ENCODE results near the gene NRXN3.

Gene NRXN3

GRCh38 chr14:79137836-79138235, 967.7 kb downstream of the NRXN3 start (continued):
- TF ChIP-seq, protein P1, sequence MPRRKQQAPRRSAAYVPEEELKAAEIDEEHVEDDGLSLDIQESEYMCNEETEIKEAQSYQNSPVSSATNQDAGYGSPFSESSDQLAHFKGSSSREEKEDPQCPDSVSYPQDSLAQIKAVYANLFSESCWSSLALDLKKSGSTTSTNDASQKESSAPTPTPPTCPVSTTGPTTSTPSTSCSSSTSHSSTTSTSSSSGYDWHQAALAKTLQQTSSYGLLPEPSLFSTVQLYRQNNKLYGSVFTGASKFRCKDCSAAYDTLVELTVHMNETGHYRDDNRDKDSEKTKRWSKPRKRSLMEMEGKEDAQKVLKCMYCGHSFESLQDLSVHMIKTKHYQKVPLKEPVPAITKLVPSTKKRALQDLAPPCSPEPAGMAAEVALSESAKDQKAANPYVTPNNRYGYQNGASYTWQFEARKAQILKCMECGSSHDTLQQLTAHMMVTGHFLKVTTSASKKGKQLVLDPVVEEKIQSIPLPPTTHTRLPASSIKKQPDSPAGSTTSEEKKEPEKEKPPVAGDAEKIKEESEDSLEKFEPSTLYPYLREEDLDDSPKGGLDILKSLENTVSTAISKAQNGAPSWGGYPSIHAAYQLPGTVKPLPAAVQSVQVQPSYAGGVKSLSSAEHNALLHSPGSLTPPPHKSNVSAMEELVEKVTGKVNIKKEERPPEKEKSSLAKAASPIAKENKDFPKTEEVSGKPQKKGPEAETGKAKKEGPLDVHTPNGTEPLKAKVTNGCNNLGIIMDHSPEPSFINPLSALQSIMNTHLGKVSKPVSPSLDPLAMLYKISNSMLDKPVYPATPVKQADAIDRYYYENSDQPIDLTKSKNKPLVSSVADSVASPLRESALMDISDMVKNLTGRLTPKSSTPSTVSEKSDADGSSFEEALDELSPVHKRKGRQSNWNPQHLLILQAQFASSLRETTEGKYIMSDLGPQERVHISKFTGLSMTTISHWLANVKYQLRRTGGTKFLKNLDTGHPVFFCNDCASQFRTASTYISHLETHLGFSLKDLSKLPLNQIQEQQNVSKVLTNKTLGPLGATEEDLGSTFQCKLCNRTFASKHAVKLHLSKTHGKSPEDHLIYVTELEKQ (tag by site-specific recombination; IDR thresholded peaks at IDR 0.05; ENCODE audit: borderline replicate concordance) = no peak
- TF ChIP-seq FEZF1 (tag by site-specific recombination; IDR thresholded peaks at IDR 0.05) = no peak
- TF ChIP-seq ZNF600 (tag by site-specific recombination; IDR thresholded peaks at IDR 0.05) = no peak
- no peak for TF ChIP-seq ZFHX2 (tag by site-specific recombination; conservative IDR thresholded peaks at IDR 0.05)

DNA sequence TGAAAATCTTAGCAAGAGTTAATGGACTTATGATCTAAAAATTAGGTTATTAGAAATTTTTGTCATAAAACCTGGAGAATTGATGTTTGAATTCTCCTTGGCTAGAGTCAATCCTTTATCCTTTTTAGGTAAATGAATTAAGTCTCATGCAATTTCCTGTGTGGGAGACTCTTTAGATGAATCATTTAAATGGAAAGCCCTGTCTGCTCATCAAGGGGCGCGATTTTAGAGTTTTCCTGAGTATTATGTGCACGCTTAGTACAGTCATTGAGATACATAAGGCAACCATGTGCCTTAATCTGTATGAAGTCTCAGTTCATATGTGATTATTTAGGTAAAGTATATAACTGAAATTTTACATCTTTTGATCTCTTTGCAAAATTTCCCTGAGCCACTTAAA, 974.7 kb downstream of the NRXN3 start:
- TF ChIP-seq ZNF146 (tag by site-specific recombination; IDR thresholded peaks at IDR 0.05) (no peak), ZNF114 (tag by site-specific recombination; IDR thresholded peaks at IDR 0.05) (no peak), KLF7 (tag by site-specific recombination; IDR thresholded peaks at IDR 0.05; ENCODE audit: borderline replicate concordance) (no peak), ZNF791 (tag by site-specific recombination; IDR thresholded peaks at IDR 0.05) (no peak), ZNF624 (tag by site-specific recombination; IDR thresholded peaks at IDR 0.05) (no peak), ZNF350 (tag by site-specific recombination; IDR thresholded peaks at IDR 0.05) (no peak), ZSCAN23 (tag by site-specific recombination; IDR thresholded peaks at IDR 0.05) (no peak), ZNF211 (tag by site-specific recombination; IDR thresholded peaks at IDR 0.05; ENCODE audit: low read depth) (no peak), SCRT1 (tag by site-specific recombination; IDR thresholded peaks at IDR 0.05; ENCODE audit: borderline replicate concordance) (no peak), SALL2 (tag by site-specific recombination; IDR thresholded peaks at IDR 0.05; ENCODE audit: borderline replicate concordance) (no peak), ZBTB48 (tag by site-specific recombination; IDR thresholded peaks at IDR 0.05) (no peak), ZNF266 (tag by site-specific recombination; IDR thresholded peaks at IDR 0.05; ENCODE audit: low read depth) (no peak)
- TF ChIP-seq, protein P2, sequence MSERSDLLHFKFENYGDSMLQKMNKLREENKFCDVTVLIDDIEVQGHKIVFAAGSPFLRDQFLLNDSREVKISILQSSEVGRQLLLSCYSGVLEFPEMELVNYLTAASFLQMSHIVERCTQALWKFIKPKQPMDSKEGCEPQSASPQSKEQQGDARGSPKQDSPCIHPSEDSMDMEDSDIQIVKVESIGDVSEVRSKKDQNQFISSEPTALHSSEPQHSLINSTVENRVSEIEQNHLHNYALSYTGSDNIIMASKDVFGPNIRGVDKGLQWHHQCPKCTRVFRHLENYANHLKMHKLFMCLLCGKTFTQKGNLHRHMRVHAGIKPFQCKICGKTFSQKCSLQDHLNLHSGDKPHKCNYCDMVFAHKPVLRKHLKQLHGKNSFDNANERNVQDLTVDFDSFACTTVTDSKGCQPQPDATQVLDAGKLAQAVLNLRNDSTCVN (tag by site-specific recombination; optimal IDR thresholded peaks at IDR 0.05) = no peak
- TF ChIP-seq, protein P3, sequence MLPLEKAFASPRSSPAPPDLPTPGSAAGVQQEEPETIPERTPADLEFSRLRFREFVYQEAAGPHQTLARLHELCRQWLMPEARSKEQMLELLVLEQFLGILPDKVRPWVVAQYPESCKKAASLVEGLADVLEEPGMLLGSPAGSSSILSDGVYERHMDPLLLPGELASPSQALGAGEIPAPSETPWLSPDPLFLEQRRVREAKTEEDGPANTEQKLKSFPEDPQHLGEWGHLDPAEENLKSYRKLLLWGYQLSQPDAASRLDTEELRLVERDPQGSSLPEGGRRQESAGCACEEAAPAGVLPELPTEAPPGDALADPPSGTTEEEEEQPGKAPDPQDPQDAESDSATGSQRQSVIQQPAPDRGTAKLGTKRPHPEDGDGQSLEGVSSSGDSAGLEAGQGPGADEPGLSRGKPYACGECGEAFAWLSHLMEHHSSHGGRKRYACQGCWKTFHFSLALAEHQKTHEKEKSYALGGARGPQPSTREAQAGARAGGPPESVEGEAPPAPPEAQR (tag by site-specific recombination; IDR thresholded peaks at IDR 0.05) = no peak
- TF ChIP-seq, protein P4, sequence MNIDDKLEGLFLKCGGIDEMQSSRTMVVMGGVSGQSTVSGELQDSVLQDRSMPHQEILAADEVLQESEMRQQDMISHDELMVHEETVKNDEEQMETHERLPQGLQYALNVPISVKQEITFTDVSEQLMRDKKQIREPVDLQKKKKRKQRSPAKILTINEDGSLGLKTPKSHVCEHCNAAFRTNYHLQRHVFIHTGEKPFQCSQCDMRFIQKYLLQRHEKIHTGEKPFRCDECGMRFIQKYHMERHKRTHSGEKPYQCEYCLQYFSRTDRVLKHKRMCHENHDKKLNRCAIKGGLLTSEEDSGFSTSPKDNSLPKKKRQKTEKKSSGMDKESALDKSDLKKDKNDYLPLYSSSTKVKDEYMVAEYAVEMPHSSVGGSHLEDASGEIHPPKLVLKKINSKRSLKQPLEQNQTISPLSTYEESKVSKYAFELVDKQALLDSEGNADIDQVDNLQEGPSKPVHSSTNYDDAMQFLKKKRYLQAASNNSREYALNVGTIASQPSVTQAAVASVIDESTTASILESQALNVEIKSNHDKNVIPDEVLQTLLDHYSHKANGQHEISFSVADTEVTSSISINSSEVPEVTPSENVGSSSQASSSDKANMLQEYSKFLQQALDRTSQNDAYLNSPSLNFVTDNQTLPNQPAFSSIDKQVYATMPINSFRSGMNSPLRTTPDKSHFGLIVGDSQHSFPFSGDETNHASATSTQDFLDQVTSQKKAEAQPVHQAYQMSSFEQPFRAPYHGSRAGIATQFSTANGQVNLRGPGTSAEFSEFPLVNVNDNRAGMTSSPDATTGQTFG (tag by site-specific recombination; IDR thresholded peaks at IDR 0.05; ENCODE audit: borderline replicate concordance) = no peak
- Histone ChIP-seq H3K4me1 (ENCODE audit: control insufficient read depth, insufficient read depth, low read length) (no peaks in the 10 kb centered on the region), H3K4me3 (ENCODE audit: low read depth, low read length) (no peak overlapping the region), H3K36me3 (ENCODE audit: control insufficient read depth in 2 of 2, insufficient read depth in 1 of 2, low read length in 2 of 2) (no peaks in the 10 kb centered on the region), H3K27ac (ENCODE audit: extremely low read depth, low read depth, low read length) (no peak overlapping the region), H3K9me3 (ENCODE audit: control insufficient read depth, insufficient read depth, low read depth, low read length) (no peaks in the 10 kb centered on the region)
- ChIA-PET CTCF (no interaction called here), POLR2A (no interaction called here)
